HG03432 (cell line): ENCODE results near the gene ESF1.
A peak's percentile ranks its signal among the peaks of the same experiment; 100 is the strongest.
"Not testable (repeated sequence)": the region's sequence is repeated elsewhere in the genome, so short reads cannot be mapped to it uniquely, and the experiment has no call there.

ENCODE experiments used
- ATAC-seq: cut with Tn5 transposase; IDR thresholded peaks from one replicate; pipeline ENCODE4 v1.9.1; 2021; ENCODE audit warnings: mild to moderate bottlenecking, moderate library complexity; ENCODE audit not compliant: unreplicated experiment

ESF1 gene

DNA sequence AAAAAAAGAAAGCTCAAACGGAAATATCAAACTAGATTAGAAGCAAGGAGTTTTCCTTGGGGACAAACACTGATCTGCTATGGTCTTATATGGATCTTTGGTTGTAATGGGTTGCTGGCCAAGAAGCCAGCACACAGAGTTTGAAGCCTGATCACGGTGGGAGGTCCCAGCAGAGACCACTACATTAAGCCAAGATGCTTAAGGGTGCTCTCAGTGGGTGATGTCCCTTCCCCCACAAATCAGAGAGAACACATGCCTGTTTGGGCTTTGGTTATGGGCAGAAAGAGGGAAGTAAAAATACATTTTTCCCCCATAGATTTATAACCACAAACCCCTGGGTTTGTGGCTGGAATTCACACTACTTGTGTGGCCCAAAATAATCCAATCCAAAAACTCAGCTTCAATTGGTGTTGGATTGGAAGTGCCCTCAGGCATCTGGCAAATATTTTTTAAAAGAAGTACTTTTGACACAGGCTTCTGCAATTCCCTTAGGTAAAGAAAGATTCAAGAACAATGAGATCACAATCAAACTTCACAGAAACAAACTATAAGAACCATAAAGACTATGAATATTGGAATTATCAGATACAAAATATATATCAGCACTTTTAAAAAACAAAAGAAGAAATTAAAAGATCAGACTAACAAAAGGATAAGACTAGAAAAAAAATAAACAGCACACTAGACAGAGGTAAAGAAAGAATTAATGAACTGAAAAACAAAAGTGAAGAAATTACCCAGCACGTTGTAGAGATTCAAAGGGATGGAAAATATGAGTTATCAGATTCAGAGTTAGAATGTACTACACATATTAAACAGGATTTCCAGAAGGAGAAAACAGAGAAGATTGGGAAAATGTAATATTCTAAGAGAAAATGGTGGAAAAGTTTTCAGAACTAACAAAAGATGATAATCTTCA lies 44.7 kb downstream of the ESF1 start:
- no peak for ATAC-seq

DNA sequence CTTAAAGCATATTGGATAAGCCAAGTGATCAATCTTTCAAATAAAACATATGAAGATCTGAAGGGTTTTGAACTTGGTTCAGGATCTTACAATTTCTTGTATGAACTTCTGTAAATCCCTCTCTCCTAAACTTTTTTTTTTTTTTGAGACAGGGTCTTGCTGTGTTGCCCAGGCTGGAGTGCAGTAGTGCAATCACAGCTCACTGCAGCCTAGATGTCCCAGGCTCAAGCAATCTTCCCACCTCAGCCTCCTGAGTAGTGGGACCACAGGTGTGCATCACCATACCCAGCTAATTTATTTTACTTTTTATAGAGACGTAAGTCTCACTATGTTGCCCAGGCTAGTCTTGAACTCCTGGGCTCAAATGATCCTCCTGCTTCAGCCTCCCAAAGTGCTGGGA lies 46.5 kb downstream of the ESF1 start:
- ATAC-seq: not testable (repeated sequence)

DNA sequence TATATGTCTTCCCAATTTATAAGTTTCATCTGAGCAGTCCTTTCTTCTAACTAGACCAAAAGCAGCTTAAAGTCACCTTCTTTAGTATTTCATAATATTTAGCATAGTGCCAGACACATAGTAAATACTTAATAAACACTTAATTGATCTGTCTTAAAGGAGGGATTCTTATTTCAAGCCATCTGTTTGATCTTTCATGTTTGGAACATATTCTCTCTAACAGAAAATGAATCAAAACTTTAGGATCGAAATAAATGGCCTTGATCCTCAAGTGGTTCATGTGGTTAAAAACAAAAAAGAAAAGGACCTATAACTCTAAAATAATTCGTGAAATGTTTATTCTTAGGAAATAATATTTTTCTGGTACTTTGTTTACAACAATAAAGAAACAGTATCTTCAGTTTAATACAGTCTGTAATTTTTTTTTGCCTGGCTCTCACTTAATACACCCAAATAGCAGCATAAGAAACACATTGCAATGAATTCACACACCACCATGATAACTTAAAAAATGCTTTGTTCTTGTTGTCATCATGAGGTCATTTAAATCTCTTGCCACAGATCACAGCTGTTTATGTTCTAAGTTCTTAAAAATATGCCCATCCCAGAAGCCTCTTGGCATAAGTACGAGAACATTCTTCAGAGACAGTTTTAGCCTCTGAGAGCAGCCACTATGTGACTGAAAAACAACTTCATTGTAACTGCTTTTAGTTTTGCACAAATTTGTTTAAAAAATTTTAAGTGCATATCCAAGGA lies 48.1 kb downstream of the ESF1 start:
- ATAC-seq: no peak

DNA sequence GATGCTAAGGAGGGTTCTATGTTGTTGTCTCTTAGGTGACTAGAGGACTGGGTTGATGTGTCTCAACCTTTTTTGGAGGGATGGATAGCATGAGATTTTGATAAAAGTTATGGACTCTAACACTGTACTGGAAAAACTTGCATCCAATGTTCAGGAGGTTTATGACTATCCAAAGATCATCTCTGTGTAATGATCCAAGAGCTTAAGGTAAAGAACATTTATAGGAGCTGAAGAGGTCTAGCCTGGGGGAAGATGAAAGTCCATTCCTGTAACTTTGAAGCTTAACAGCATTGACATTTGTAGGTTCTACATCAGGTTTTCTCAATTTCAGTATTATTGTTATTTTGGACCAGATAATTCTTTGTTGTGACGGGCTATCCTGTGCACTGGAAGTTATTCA lies 48.9 kb downstream of the ESF1 start:
- no peak for ATAC-seq

DNA sequence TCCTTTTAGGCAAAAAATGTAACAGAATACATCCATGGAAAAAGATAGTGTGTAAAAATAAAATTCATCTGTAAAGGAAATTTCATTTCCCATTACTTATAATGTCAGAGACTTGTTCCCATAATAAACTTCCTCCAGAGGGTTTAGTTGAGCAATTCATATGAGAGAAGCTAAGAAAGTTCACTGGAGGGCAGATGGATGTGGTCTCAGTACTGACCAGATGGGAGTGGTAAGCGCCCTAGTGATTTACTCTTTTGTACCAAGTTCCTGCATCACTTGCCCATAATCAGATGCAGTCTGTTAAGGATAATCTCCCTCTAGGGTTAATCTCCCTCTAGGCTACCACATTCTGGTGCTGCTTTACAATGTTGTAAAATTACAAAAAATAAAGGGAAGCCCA lies 61.7 kb downstream of the ESF1 start:
- no peak for ATAC-seq

DNA sequence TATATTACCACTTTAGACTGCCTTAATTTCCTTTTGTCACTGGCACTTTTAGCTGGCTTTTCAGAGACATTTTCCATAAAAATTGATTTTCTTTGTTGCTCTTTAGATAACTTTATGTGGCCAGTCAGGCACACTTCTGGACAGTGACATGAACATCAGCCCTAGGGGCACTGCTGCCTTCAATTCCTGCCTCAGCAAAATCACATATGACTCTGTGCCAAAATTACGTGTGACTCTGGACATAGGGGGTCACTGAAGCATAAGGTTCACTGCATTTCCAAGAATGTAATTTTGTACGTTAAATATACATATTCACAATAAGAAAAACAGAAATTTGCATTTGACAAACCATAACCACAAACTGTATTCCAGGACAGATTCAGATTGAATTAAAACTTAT lies 66.5 kb downstream of the ESF1 start:
- ATAC-seq: peak; percentile 38

DNA sequence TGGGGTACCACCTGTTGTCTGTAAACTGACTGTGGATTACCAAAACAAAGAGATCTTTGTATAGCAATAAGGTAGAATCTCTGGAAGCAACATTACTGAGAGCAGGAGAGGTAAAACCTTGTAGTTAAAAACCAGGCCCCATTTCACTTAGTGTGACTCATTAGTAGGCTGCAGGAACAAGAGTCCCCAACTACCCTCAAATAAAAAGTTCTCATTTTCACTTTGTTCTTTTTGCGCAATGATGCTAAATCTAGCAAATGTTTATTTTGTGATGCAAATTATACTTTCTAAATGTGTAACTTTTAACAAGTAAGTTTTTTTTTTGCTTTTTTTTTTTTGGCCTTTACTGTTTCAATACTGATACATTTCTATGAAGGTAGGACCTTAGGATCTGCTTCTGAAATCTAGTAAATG lies 67.1 kb downstream of the ESF1 start:
- peak; percentile 97 for ATAC-seq

DNA sequence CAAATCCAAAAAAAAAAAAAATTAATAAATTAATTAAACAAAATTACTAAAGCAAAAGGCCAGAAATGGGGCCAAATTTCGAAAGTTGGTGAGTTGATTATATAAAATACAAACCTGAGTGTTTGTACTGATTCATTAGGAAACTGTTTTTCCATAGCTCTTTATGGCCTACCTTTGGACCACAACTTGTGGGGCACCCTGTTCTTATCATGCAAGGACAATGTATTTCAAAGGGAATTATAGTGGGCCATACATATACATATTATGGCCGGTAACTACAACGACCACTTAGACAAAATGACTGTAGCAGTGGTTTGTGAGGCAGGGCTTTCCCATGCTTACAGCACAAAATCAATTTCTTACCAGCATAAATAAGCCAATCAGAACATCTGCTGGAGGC lies 69.5 kb downstream of the ESF1 start:
- ATAC-seq: no peak

DNA sequence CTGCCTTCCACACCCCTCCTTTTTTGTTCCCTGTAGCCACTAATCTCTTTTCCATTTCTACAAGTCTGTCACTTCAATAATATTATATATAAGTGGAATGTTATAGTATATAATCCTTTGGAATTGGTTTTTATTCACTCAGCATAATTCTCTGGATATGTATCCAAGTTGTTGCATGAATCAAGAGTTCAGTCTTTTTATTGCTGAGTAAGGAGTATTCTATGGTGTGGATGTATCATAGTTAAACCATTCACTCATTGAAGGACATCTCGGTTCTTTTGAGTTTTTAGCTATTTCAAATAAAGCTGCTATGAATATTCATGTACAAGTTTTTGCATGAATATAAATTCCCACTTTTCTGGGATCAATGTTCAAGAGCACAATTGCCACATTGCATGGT lies 76.5 kb downstream of the ESF1 start:
- ATAC-seq: no peak

DNA sequence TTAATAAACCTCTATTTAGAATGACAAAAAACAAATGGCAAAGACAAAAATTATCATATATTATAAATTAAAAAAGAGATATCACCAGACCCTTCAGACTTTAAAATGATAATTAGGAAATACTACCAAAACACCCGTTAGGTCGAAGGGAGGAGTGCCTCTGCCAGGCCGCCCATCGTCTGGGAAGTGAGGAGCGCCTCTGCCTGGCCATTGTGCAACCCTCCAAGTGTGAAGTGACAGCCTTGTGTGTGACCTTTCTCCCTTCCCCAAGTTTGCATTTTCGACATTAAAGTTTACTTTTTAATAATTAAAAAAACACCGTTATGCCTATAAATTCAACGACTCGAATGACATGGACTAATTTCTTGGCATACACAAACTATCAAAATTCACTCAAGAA lies 81.5 kb downstream of the ESF1 start:
- ATAC-seq: no peak

DNA sequence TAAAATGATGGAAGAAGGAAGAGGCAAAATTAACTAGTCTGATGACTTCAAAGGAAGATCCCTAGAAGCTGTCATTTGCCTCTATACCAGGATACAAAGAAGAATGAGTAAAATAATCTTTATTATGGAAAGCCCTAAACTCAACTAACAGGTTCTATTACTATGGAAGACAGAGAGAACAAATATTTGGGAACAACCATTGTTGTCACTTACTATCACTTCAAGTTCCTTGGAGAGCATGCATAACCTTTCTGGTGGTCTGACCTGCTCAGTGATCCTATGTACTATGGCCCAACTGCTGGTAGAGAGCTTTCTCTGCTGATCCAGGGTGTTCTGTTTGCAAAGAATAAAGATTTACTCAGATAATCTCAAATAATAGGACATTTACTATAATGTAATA lies 83.2 kb downstream of the ESF1 start:
- no peak for ATAC-seq

DNA sequence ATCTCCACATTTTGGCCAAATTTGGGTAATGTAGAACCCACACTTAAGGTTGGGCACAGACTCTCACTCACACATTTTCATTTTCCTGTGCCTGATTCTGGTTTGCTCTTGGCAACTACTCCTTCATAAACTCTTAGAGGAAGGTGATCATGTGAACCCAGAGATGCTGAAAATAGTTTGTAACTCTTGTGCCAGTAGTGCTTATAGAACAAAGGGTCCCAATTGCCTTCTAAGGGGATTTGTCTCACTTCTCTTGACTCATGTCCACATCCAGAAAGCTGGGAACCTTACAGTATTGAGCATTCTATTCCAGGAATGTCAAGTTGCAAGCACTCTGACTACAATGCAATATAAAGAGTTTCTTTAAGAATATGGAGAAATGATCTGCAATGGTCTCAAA lies 84.0 kb downstream of the ESF1 start:
- ATAC-seq: no peak

DNA sequence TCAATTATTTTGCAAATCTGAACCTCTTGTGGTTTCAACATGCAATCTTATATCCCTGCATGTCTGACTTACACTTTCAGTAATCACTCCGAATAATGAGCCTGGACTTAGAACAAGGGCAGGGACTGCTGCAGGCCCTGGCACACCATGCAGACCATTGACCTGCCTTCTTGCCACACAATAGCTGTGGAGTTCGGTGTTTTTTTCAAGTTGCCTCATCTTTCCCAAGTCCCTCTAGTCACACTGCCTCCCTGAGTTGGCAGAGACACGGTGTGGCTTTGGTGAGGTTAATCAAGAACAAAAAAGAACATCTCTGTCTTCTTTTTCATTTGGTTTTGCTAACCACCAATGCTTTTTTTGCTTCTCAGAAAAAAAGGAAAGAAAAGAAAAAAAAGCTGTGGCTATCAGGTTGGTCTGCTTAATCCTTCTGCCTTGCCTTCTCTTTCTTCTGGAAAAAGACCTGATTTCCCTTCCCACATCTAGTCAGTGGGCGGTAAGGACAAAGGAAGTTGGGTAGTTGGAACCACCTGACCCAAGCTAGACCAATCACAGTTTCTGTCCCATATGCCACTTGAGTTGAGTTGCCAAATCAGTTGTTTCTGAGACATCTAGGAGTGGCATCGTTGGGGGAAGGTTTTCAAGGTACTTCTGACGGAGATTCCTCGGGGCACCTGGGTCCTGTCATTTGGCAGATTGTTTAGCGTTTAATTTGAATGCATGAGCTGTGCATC lies 90.1 kb downstream of the ESF1 start:
- ATAC-seq: no peak

DNA sequence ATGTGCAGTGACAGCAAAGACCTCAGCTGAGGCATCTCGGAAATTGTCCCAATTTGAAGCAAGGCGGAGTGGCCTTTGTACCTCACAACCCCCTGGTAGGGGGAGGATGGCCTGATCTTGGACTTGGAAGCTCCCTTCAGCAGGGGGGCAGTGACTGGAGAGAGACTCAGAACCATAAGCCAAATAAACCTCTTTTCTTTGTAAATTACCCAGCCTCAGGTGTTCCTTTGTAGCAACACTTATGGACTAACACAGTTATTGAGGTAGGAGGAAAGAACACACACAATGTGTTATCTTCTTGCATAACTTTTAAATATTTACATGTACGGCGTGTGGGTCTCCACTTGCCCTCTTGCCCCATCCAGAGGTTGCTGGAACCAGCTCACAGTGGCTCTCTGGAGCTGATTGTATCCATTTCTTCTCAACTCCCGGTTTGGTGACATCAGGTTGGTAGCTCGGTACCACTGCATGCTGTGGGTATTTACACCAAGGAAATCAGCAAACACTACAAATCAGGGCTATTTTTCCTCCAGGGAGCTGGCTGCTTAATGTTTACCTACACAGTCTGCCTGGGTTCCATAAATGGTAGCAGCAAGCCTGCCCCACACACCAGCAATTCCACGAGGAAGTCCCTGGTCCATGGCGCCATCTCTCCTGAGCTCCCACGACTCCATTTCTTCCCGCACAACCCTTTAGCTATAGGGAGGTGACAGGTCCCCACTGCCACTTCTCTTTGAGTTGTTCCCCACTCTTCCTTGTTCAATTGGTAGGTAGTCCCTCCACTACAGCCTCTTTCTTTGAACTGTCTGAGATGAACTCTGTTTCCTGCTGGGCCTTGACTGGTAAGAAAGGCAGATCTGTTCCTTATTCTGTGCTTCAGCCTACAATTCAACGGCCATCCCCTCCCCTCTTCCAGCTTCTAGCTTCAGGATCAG lies 91.7 kb downstream of the ESF1 start:
- ATAC-seq: no peak

DNA sequence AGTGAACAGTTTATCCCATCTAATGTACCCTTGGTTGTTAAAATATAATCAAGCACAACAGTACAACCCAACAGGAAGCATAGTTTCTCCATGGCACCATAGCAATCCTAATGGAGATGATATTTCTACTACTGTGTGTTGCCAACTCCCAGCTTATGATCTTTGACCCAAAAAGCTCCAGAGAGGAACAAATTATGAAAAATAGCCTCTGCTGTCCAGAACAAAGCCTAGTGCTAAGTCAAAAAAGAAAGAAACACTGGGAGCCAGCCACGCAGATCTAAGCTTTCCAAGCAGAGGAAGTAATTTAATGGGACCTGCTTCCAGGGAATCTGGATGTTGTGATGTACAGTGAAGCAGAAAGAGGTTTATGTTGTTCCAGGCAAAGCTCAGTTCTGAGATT lies 93.8 kb downstream of the ESF1 start:
- ATAC-seq: no peak

DNA sequence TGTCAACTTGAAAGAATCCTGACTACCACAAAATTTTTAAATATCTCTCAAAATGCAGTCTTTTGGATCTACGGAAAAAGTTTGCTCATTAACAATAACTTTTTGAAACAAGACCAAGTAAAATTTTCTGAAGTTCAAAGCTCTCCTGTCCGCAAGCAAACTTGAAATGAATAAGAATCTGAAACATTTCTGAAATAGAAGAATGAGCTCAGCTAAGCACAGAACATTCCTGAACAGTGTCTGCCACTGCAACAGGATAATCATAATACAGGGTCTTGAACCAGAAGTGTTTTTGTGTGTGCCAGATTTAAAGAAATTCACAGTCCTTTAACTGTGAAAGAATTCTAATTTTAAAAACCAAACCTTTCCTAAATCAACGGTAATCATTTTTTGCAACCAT lies 96.9 kb downstream of the ESF1 start:
- ATAC-seq: no peak

DNA sequence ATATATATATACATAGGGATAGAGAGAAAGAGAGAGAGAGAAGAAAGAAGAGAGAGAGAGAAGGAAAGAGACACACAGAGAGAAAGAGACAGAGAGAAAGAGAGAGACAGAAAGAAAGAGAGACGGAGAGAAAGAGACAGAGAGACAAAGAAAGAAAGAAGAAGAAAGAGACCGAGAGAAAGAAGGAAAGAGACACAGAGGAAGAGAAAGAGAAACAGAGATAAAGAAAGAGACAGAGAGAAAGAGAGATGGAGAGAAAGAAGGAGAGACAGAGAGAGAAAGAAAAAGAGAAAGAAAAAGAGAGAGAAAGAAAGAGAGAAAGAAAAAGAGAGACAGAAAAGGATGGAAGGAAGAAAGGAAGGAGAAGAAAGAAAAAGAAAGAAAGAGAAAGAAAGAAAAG lies 99.1 kb downstream of the ESF1 start:
- no peak for ATAC-seq

DNA sequence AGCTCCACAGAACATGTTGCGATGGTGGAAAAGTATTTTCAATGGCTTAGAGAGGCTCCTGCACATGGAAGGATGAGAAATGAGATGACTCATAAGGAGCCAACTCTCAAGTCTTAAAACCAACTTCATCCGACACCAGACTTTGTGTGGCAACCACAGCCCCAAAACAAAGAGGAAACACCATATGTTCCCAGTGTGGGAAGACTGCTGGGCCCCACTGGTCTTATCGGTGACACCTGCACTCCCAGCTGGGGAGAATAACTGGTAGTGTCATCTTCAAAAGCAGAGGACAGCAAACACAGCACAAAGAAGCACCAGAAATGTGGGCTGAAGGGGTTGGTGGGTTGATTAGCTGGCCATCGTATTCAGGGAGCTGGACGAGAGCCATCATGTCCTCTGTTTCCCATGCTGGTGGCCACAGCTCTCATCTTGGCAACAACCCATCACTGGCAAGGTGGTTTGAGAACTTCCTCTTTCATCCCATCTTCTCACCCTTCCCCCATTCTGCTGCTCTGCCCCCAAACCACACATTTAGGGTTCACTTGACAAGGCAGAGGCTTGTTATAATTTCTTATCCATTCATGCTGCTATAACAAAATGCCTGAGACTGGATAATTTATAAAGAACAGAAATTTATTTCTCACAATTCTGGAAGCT lies 100.0 kb downstream of the ESF1 start:
- ATAC-seq: peak; percentile 79

DNA sequence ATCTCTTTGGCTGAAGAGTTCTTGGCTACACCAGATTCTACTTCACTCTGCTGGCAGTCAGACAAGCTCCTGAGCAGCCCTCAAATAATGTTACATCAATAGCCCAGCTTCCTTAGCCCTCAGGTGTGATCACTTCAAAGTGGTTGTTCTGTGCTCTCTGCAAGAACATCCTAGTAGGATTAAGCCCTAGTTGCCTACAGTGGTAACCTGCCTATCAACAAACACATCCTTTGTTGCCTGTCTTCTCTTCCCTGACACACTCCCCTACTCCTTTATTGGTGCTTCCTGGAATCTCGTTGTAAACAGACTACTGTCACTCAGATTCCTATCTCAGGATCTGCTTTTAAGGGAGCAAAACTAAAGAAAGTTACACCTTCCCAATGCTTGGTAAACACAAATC lies 100.9 kb downstream of the ESF1 start:
- ATAC-seq: no peak
